Activated naive CD8-positive, alpha-beta T cell treated with anti-CD3 and anti-CD28 coated beads for 36 hours (primary cell): Measurements from ENCODE around the gene TEN1. TPM values are rescaled to one million over a fixed set of nuclear protein-coding genes. Genes with fewer than 3 reads are reported as not detected.

Source experiments
- DNase-seq: peaks from one replicate; pipeline ENCODE4 v3.0.0; 2021
- H3K27ac Mint-ChIP-seq: one replicate; pipeline ENCODE4 v1.8.0; 2022; ENCODE audit warnings: mild to moderate bottlenecking, moderate library complexity, mixed read lengths
- H3K27me3 Mint-ChIP-seq: one replicate; pipeline ENCODE4 v1.8.0; 2022; ENCODE audit warnings: mild to moderate bottlenecking, mixed read lengths
- H3K36me3 Mint-ChIP-seq: one replicate; pipeline ENCODE4 v1.8.0; 2021; ENCODE audit warnings: mild to moderate bottlenecking, mixed read lengths
- H3K4me1 Mint-ChIP-seq: one replicate; pipeline ENCODE4 v1.8.0; 2021; ENCODE audit warnings: mixed read lengths
- H3K4me3 Mint-ChIP-seq: one replicate; pipeline ENCODE4 v1.8.0; 2022; ENCODE audit warnings: mild to moderate bottlenecking, moderate library complexity, mixed read lengths
- H3K9me3 Mint-ChIP-seq: one replicate; pipeline ENCODE4 v1.8.0; 2022; ENCODE audit warnings: mixed read lengths
- total RNA-seq, 2 experiments: library from RNA; stranded (reverse); gene quantifications; one replicate each; pipeline ENCODE4 v1.2.3, GENCODE V29; 2021

The TEN1 gene
- total RNA-seq, 2 experiments from 2014 or later, result 12.5 to 14.2 TPM

GRCh38 chr17:76008630-76009425, 29.8 kb downstream of the TEN1 start:
- Mint-ChIP-seq H3K27me3 (no peaks in the 10 kb centered on the region), H3K4me3 (no peak overlapping the region), H3K4me1 (peaks cover under 1% of the 10 kb centered on the region), H3K27ac (no peak overlapping the region), H3K9me3 (no peaks in the 10 kb centered on the region), H3K36me3 (peaks cover 2% of the 10 kb centered on the region)
- no peak for DNase-seq

- no peak for DNase-seq
Measured at GRCh38 chr17:76009447-76009846, 30.4 kb downstream of the TEN1 start.

GRCh38 chr17:76009969-76010661, 31.1 kb downstream of the TEN1 start:
- Mint-ChIP-seq H3K27ac (no peak overlapping the region), H3K27me3 (no peaks in the 10 kb centered on the region), H3K4me1 (peaks cover 5% of the 10 kb centered on the region), H3K9me3 (no peaks in the 10 kb centered on the region), H3K36me3 (peaks cover 2% of the 10 kb centered on the region), H3K4me3 (no peak overlapping the region)
- DNase-seq, result no peak

More at GRCh38 chr17:76009447-76009846, 30.4 kb downstream of the TEN1 start:
- peaks cover 5% of the 10 kb centered on the region for H3K4me1 Mint-ChIP-seq
- no peaks in the 10 kb centered on the region for H3K9me3 Mint-ChIP-seq
- H3K36me3 Mint-ChIP-seq, result peaks cover 2% of the 10 kb centered on the region
- no peak overlapping the region for H3K4me3 Mint-ChIP-seq
- H3K27me3 Mint-ChIP-seq, result no peaks in the 10 kb centered on the region
- no peak overlapping the region for H3K27ac Mint-ChIP-seq

GRCh38 chr17:76011951-76012350, 32.9 kb downstream of the TEN1 start:
- no peaks in the 10 kb centered on the region for H3K27me3 Mint-ChIP-seq
- H3K4me3 Mint-ChIP-seq, result no peak overlapping the region
- peaks cover 2% of the 10 kb centered on the region for H3K36me3 Mint-ChIP-seq
- no peaks in the 10 kb centered on the region for H3K9me3 Mint-ChIP-seq
- no peak overlapping the region for H3K27ac Mint-ChIP-seq
- peaks cover 5% of the 10 kb centered on the region for H3K4me1 Mint-ChIP-seq
- no peak for DNase-seq

- Mint-ChIP-seq H3K36me3 (peaks cover 2% of the 10 kb centered on the region), H3K4me1 (peaks cover 5% of the 10 kb centered on the region), H3K27ac (no peak overlapping the region), H3K27me3 (no peaks in the 10 kb centered on the region), H3K4me3 (no peak overlapping the region), H3K9me3 (no peaks in the 10 kb centered on the region)
- no peak for DNase-seq
Measured at GRCh38 chr17:76013377-76013932, 34.4 kb downstream of the TEN1 start.

- Mint-ChIP-seq H3K9me3 (no peaks in the 10 kb centered on the region), H3K4me1 (peaks cover 5% of the 10 kb centered on the region), H3K27me3 (no peaks in the 10 kb centered on the region), H3K27ac (no peak overlapping the region), H3K36me3 (peaks cover 2% of the 10 kb centered on the region), H3K4me3 (peak overlapping the region; percentile 37)
- DNase-seq, result peak; percentile 79
Measured at GRCh38 chr17:76014100-76014924, 35.3 kb downstream of the TEN1 start.

GRCh38 chr17:76014925-76015261, 35.9 kb downstream of the TEN1 start:
- Mint-ChIP-seq H3K27ac (no peak overlapping the region), H3K4me3 (no peak overlapping the region), H3K27me3 (no peaks in the 10 kb centered on the region), H3K36me3 (no peaks in the 10 kb centered on the region), H3K4me1 (peaks cover 5% of the 10 kb centered on the region), H3K9me3 (no peaks in the 10 kb centered on the region)
- DNase-seq, result no peak

- Mint-ChIP-seq H3K9me3 (no peaks in the 10 kb centered on the region), H3K4me1 (peaks cover 5% of the 10 kb centered on the region), H3K4me3 (no peak overlapping the region), H3K27ac (peak overlapping the region; percentile 20), H3K27me3 (no peaks in the 10 kb centered on the region), H3K36me3 (no peaks in the 10 kb centered on the region)
- DNase-seq, result no peak
Measured at GRCh38 chr17:76017481-76018339, 38.7 kb downstream of the TEN1 start.

- H3K27me3 Mint-ChIP-seq, result no peaks in the 10 kb centered on the region
- no peak overlapping the region for H3K27ac Mint-ChIP-seq
- H3K9me3 Mint-ChIP-seq, result no peaks in the 10 kb centered on the region
- no peak for DNase-seq
- H3K4me3 Mint-ChIP-seq, result no peak overlapping the region
- peaks cover 5% of the 10 kb centered on the region for H3K4me1 Mint-ChIP-seq
- H3K36me3 Mint-ChIP-seq, result no peaks in the 10 kb centered on the region
Measured at GRCh38 chr17:76018340-76018680, 39.3 kb downstream of the TEN1 start.

GRCh38 chr17:76018801-76019200, 39.8 kb downstream of the TEN1 start:
- DNase-seq, result no peak
- H3K27ac Mint-ChIP-seq, result no peak overlapping the region
- no peaks in the 10 kb centered on the region for H3K27me3 Mint-ChIP-seq
- no peaks in the 10 kb centered on the region for H3K36me3 Mint-ChIP-seq
- peaks cover 5% of the 10 kb centered on the region for H3K4me1 Mint-ChIP-seq
- H3K4me3 Mint-ChIP-seq, result no peak overlapping the region
- no peaks in the 10 kb centered on the region for H3K9me3 Mint-ChIP-seq

GRCh38 chr17:76019833-76020467, 40.9 kb downstream of the TEN1 start:
- H3K4me3 Mint-ChIP-seq, result no peak overlapping the region
- DNase-seq, result no peak
- no peak overlapping the region for H3K27ac Mint-ChIP-seq
- H3K27me3 Mint-ChIP-seq, result no peaks in the 10 kb centered on the region
- H3K36me3 Mint-ChIP-seq, result no peaks in the 10 kb centered on the region
- no peaks in the 10 kb centered on the region for H3K9me3 Mint-ChIP-seq
- peaks cover 3% of the 10 kb centered on the region for H3K4me1 Mint-ChIP-seq

GRCh38 chr17:76022285-76022684, 43.2 kb downstream of the TEN1 start:
- Mint-ChIP-seq H3K27ac (no peak overlapping the region), H3K9me3 (no peaks in the 10 kb centered on the region), H3K4me1 (peaks cover 6% of the 10 kb centered on the region), H3K36me3 (no peaks in the 10 kb centered on the region), H3K4me3 (no peak overlapping the region), H3K27me3 (no peaks in the 10 kb centered on the region)
- DNase-seq, result no peak

- peaks cover 7% of the 10 kb centered on the region for H3K4me1 Mint-ChIP-seq
- no peak overlapping the region for H3K4me3 Mint-ChIP-seq
- H3K27ac Mint-ChIP-seq, result no peak overlapping the region
- H3K27me3 Mint-ChIP-seq, result no peaks in the 10 kb centered on the region
- H3K9me3 Mint-ChIP-seq, result no peaks in the 10 kb centered on the region
- no peak for DNase-seq
- no peaks in the 10 kb centered on the region for H3K36me3 Mint-ChIP-seq
Measured at GRCh38 chr17:76022973-76023899, 44.2 kb downstream of the TEN1 start.
